Measurements from ENCODE around the gene JAZF1.

- TF ChIP-seq CTCF (IDR thresholded peaks at IDR 0.05) (no peak), POLR2A (IDR thresholded peaks at IDR 0.05) (no peak)
These were observed 237.4 kb downstream of the JAZF1 start for GRCh38 chr7:27943241-27943640.

All from testis (tissue), 2 donors.